Epithelial cell of proximal tubule (primary cell): ENCODE data around the gene RGS14. TPM values are rescaled to one million over a fixed set of nuclear protein-coding genes. Genes with fewer than 3 reads are reported as not detected.
A peak's percentile ranks its signal among the peaks of the same experiment; 100 is the strongest.

ENCODE experiments used
- DNase-seq: peaks from one replicate; pipeline ENCODE4 v3.0.0-alpha.2; 2011; ENCODE audit warnings: low read depth
- H3K4me3 ChIP-seq: 2 replicates; pipeline ENCODE4 v1.5.1; 2011; ENCODE audit warnings: low read depth, mild to moderate bottlenecking, low read length
- CTCF ChIP-seq: conservative IDR thresholded peaks from 2 replicates; pipeline ENCODE4 v1.5.1; 2012; ENCODE audit warnings: low read depth, mild to moderate bottlenecking, low read length
- total RNA-seq: library from RNA; depleted of rRNA; stranded (reverse); fragments of >200 nt; gene quantifications from 2 replicates; pipeline ENCODE4 v1.2.3, GENCODE V29; 2015

RGS14 gene
- total RNA-seq, 1 donor from 2014 or later: 19.6 TPM

DNA sequence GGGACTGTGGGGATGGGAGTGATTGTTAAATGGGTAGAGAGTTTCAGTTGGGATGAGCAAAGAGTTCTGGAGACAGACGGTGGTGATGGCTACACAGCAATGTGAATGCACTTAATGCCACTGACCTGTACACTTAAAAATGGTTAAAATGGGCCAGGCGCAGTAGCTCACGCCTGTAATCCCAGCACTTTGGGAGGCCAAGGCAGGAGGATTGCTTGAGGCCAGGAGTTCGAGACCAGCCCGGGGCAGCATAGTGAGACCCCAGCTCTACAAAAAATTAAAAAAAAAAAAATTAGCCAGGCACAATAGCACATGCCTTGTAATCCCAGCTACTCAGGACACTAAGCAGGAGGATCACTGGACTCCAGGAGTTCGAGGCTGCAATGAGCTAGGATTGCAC, 13.9 kb upstream of the RGS14 start:
- no peak overlapping the region for H3K4me3 ChIP-seq
- DNase-seq: no peak
- TF ChIP-seq CTCF: no peak

GRCh38 chr5:177344891-177345290, 12.8 kb upstream of the RGS14 start:
- DNase-seq: no peak
- no peak for TF ChIP-seq CTCF
- H3K4me3 ChIP-seq: no peak overlapping the region

DNA sequence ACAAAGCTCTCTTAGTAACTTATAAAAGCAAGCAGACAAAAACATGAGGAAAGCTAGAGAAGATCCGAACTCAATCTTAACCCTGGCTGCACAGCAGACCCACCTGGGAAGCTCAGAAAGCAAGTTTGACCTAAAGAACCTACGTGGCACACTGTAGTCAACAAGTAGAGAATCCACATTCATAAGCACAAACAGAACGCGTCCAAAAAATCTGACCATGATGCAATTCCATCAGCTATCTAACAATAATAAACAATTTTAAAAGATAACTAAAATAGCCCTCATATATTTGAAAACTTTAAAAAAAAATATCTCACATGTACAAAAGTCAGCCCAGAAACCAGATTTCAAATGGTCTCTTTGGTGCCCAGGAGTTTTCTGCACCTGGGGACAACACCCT, 10.9 kb upstream of the RGS14 start:
- H3K4me3 ChIP-seq: no peak overlapping the region
- no peak for TF ChIP-seq CTCF
- no peak for DNase-seq

- DNase-seq: no peak
- H3K4me3 ChIP-seq: no peak overlapping the region
- no peak for TF ChIP-seq CTCF
These were observed 10.0 kb upstream of the RGS14 start for GRCh38 chr5:177347699-177348098.

DNA sequence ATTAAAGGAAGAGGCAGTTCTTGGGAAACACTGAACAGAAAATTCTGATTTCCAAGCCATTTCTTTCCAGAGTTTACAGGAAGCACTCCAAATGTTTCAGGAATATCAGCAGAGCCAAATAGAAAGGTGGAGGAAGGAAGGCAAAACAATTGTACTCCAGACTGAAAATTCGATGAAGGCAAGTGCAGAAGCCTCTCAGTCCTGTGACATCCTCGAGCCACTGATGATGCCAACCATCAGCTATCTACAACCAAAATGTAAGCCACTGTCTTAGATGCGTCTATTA, 8.4 kb upstream of the RGS14 start:
- TF ChIP-seq CTCF: no peak
- no peak overlapping the region for H3K4me3 ChIP-seq
- no peak for DNase-seq

GRCh38 chr5:177349762-177350161, 8.0 kb upstream of the RGS14 start:
- no peak for DNase-seq
- H3K4me3 ChIP-seq: peak overlapping the region; percentile 74
- TF ChIP-seq CTCF: no peak

GRCh38 chr5:177350776-177351391, 6.8 kb upstream of the RGS14 start:
- H3K4me3 ChIP-seq: peak overlapping the region; percentile 74
- no peak for DNase-seq
- no peak for TF ChIP-seq CTCF
